SIG-M5 treated with dmso at 0.1 percent for 504 hours (cell line): ENCODE results near the gene CBLL1.

Experiments
- DNase-seq: peaks from one replicate; lab custom pipeline; 2025; ENCODE audit not compliant: unreplicated experiment; lab: John Stamatoyannopoulos, UW

CBLL1 gene

DNA sequence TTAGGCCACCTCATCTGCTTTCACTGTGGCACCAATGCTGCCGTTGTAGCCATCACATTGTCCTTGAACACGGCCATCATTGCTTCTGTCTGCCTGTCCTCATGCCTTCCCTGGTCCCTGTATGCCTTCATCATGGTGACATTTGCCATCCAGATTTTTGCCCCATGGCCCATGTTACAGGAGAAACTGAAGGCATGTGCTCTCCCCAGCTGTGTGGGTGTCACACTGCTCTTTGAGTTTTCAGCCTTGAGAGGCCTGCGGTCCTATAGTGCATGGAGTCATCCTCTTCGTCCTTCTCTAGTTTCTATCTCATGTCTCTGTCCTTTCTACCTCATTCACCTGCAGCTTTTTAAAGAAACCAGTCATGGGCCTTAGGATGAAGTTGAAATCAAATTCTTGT lies 65.2 kb downstream of the CBLL1 start:
- no peak for DNase-seq

DNA sequence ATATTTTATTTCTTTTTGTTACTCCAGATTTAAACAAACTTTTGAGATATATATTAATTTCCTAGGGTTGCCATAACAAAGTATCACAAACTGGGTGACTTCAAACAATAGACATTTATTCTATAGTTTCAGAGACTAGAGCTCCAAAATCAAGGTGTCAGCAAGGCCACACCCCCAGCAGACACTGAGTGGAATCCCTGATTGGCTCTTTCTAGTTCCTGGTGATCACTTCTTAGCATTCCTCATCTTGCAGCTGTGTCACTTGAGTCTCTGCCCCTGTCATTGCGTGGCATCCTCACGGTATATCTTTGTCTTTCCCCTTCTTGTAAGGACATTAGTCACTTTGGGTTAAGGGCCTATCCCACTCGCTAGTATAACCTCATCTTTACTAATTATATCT lies 66.7 kb downstream of the CBLL1 start:
- DNase-seq: no peak
